H9 (cell line): ENCODE results near the gene RNF130. TPM values are rescaled to one million over a fixed set of nuclear protein-coding genes. Genes with fewer than 3 reads are reported as not detected.
A peak's percentile ranks its signal among the peaks of the same experiment; 100 is the strongest.

Source experiments
- DNase-seq: peaks from one replicate; pipeline ENCODE4 v3.0.0-alpha.2; 2017
- H2AFZ ChIP-seq: one replicate; pipeline ENCODE4 v1.6.1; 2013; ENCODE audit warnings: mild to moderate bottlenecking, low read length, control low read depth, moderate library complexity
- H2AK5ac ChIP-seq: 2 replicates; pipeline ENCODE4 v1.6.1; 2013; ENCODE audit warnings: low read length, control low read depth, mixed read lengths; ENCODE audit not compliant: insufficient read length
- H2BK120ac ChIP-seq: one replicate; pipeline ENCODE4 v1.6.1; 2013; ENCODE audit warnings: low read depth, mild to moderate bottlenecking, low read length, control low read depth, inconsistent platforms; ENCODE audit not compliant: poor library complexity, severe bottlenecking
- H2BK12ac ChIP-seq: 2 replicates; pipeline ENCODE4 v1.6.1; 2013; ENCODE audit warnings: low read length, control low read depth, mixed read lengths, low read depth; ENCODE audit not compliant: insufficient read length
- H2BK15ac ChIP-seq: 2 replicates; pipeline ENCODE4 v1.6.1; 2013; ENCODE audit warnings: low read depth, low read length, control low read depth
- H2BK20ac ChIP-seq: one replicate; pipeline ENCODE4 v1.6.1; 2013; ENCODE audit warnings: low read depth, mild to moderate bottlenecking, low read length, control low read depth, inconsistent platforms; ENCODE audit not compliant: poor library complexity, severe bottlenecking
- H2BK5ac ChIP-seq: 2 replicates; pipeline ENCODE4 v1.6.1; 2013; ENCODE audit warnings: low read length, control low read depth, mixed read lengths; ENCODE audit not compliant: insufficient read length
- H3K14ac ChIP-seq: 2 replicates; pipeline ENCODE4 v1.6.1; 2013; ENCODE audit warnings: low read length, control low read depth; ENCODE audit not compliant: insufficient read depth
- H3K18ac ChIP-seq: 2 replicates; pipeline ENCODE4 v1.6.1; 2013; ENCODE audit warnings: low read depth, mild to moderate bottlenecking, mixed read lengths, low read length, control low read depth; ENCODE audit not compliant: insufficient read length
- H3K23ac ChIP-seq: 2 replicates; pipeline ENCODE4 v1.6.1; 2013; ENCODE audit warnings: low read length, control low read depth, mixed read lengths, low read depth; ENCODE audit not compliant: insufficient read length
- H3K23me2 ChIP-seq: 2 replicates; pipeline ENCODE4 v1.6.1; 2013; ENCODE audit warnings: low read depth, mild to moderate bottlenecking, mixed read lengths, low read length, control low read depth; ENCODE audit not compliant: insufficient read length, poor library complexity, severe bottlenecking
- H3K27ac ChIP-seq: 2 replicates; pipeline ENCODE4 v1.5.1; 2013; ENCODE audit warnings: low read length, control low read depth, mixed read lengths, low read depth; ENCODE audit not compliant: insufficient read length
- H3K27me3 ChIP-seq: 2 replicates; pipeline ENCODE4 v1.6.1; 2013; ENCODE audit warnings: low read length, control low read depth, inconsistent platforms; ENCODE audit not compliant: insufficient read depth
- H3K4ac ChIP-seq: 2 replicates; pipeline ENCODE4 v1.6.1; 2013; ENCODE audit warnings: low read depth, mild to moderate bottlenecking, control low read depth, inconsistent platforms, low read length, moderate library complexity
- H3K4me1 ChIP-seq: 2 replicates; pipeline ENCODE4 v1.6.1; 2013; ENCODE audit warnings: low read length, control low read depth, inconsistent platforms; ENCODE audit not compliant: insufficient read depth
- H3K4me2 ChIP-seq: 2 replicates; pipeline ENCODE4 v1.6.1; 2013; ENCODE audit warnings: low read length, control low read depth, mixed read lengths; ENCODE audit not compliant: insufficient read length, insufficient read depth
- H3K56ac ChIP-seq: 2 replicates; pipeline ENCODE4 v1.6.1; 2013; ENCODE audit warnings: low read depth, mild to moderate bottlenecking, mixed read lengths, low read length, control low read depth; ENCODE audit not compliant: insufficient read length
- H3K79me1 ChIP-seq: 2 replicates; pipeline ENCODE4 v1.6.1; 2013; ENCODE audit warnings: low read depth, mild to moderate bottlenecking, moderate library complexity, low read length, control low read depth, inconsistent platforms; ENCODE audit not compliant: insufficient read depth, poor library complexity, severe bottlenecking
- H3K79me2 ChIP-seq: 2 replicates; pipeline ENCODE4 v1.6.1; 2013; ENCODE audit warnings: low read length, control low read depth, inconsistent platforms; ENCODE audit not compliant: insufficient read depth
- H3K9ac ChIP-seq: 2 replicates; pipeline ENCODE4 v1.6.1; 2013; ENCODE audit warnings: low read length, control low read depth, mixed read lengths; ENCODE audit not compliant: insufficient read length; ENCODE audit errors: extremely low read depth
- H3K9me3 ChIP-seq: one replicate; pipeline ENCODE4 v1.6.1; 2013; ENCODE audit warnings: low read depth, low read length, inconsistent platforms; ENCODE audit not compliant: control insufficient read depth
- H3T11ph ChIP-seq: one replicate; pipeline ENCODE4 v1.6.1; 2013; ENCODE audit warnings: mild to moderate bottlenecking, low read length, control low read depth, inconsistent platforms
- H4K20me1 ChIP-seq: one replicate; pipeline ENCODE4 v1.6.1; 2013; ENCODE audit not compliant: control insufficient read depth, insufficient read length, insufficient read depth
- H4K5ac ChIP-seq: 2 replicates; pipeline ENCODE4 v1.6.1; 2013; ENCODE audit warnings: low read depth, mild to moderate bottlenecking, mixed read lengths, low read length, control low read depth; ENCODE audit not compliant: insufficient read length
- H4K8ac ChIP-seq: replicated peaks from 2 replicates; pipeline ENCODE4 v1.6.1; 2013; ENCODE audit warnings: low read length, control low read depth, mixed read lengths, low read depth; ENCODE audit not compliant: insufficient read length
- H4K91ac ChIP-seq: 2 replicates; pipeline ENCODE4 v1.6.1; 2013; ENCODE audit warnings: low read depth, mild to moderate bottlenecking, moderate library complexity, mixed read lengths, low read length, control low read depth; ENCODE audit not compliant: insufficient read length
- H3K27ac Mint-ChIP-seq, 3 experiments: 2 replicates in 2 of 3; 3 replicates in 1 of 3; pipeline ENCODE4 v1.8.0; 2020 to 2021; ENCODE audit warnings: mixed read lengths in 3 of 3, mild to moderate bottlenecking in 1 of 3, moderate library complexity in 1 of 3
- H3K27me3 Mint-ChIP-seq: 2 replicates; pipeline ENCODE4 v1.8.0; 2021; ENCODE audit warnings: low read depth, mild to moderate bottlenecking, moderate library complexity, mixed read lengths
- H3K36me3 Mint-ChIP-seq, 3 experiments: 2 replicates in 2 of 3; 3 replicates in 1 of 3; pipeline ENCODE4 v1.8.0; 2020 to 2021; ENCODE audit warnings: low read depth in 3 of 3, mixed read lengths in 3 of 3; ENCODE audit not compliant: insufficient read depth in 1 of 3
- H3K4me1 Mint-ChIP-seq, 2 experiments: 2 replicates each; pipeline ENCODE4 v1.8.0; 2020; ENCODE audit warnings: mixed read lengths in 2 of 2
- H3K4me3 Mint-ChIP-seq, 2 experiments: 2 replicates in 1 of 2; 3 replicates in 1 of 2; pipeline ENCODE4 v1.8.0; 2020 to 2021; ENCODE audit warnings: mild to moderate bottlenecking in 2 of 2, mixed read lengths in 2 of 2, moderate library complexity in 1 of 2
- H3K9me3 Mint-ChIP-seq, 2 experiments: 2 replicates in 1 of 2; 3 replicates in 1 of 2; pipeline ENCODE4 v1.8.0; 2020; ENCODE audit warnings: mild to moderate bottlenecking in 2 of 2, mixed read lengths in 2 of 2, moderate library complexity in 1 of 2
- CTCF ChIP-seq: fragments of 200-600 bp; sonication (generic); conservative IDR thresholded peaks from 3 replicates; pipeline ENCODE4 v1.8.0; 2021; ENCODE audit warnings: antibody characterized with exemption, mild to moderate bottlenecking
- WGBS: extraction: QIAGEN DNeasy Blood & Tissue Kit; methylation state at CpG from one replicate; pipeline ENCODE4 v1.1.7; 2013; ENCODE audit warnings: missing lambda C conversion rate, low lambda C conversion rate, mixed read lengths; ENCODE audit not compliant: insufficient read length; ENCODE audit errors: extremely low coverage; 5-methylcytosine and 5-hydroxymethylcytosine counted together
- total RNA-seq: library from RNA; stranded (reverse); gene quantifications from 2 replicates; pipeline ENCODE4 v1.2.1, GENCODE V29; 2021

RNF130 gene
- total RNA-seq, 1 experiment from 2014 or later = 80.0 TPM

DNA sequence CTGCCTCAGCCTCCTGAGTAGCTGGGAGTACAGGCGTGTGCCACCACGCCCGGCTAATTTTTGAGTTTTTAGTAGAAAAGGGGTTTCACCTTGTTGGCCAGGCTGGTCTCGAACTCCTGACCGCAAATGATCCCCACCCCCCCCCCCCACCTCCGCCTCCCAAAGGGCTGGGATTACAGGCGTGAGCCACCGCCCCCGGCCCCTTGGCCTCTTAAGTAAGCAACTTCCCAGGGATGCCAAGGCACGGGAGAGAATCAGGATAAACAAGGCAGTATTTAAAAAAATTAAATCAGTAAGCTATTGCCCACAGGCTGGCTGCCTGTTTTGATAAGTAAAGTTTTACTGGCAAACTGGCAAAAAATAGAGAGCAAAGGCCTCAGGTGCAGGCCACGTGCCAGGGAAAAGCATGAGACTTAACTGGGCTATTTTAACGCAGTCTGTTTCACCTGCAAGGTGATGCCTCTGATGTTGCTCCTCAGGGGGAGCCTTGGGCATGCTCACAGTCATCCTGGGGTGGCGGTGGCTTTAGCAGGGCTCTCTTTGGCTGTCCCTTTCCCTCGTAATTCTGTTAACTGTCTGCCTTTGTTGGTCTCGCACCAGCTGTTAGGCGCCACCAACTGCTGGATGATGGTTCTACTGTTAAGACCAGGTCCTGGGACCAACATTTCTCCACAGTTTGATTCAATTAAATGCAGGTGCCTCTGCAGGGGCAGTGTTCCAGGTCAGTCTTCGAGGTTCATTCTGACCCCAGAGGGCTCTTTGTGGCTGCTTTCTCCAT is 19.4 kb upstream of the RNF130 start:
- no peaks in the 10 kb centered on the region for H3K79me1 ChIP-seq

More for the DNA sequence above, 19.4 kb upstream of the RNF130 start:
- Histone ChIP-seq H2BK20ac (no peak overlapping the region), H2BK120ac (no peak overlapping the region), H3K14ac (no peak overlapping the region), H3K4me2 (no peak overlapping the region), H3K4me1 (no peaks in the 10 kb centered on the region), H3K23ac (no peak overlapping the region), H2BK5ac (no peak overlapping the region), H3K27me3 (no peaks in the 10 kb centered on the region), H3K79me2 (no peaks in the 10 kb centered on the region), H3K56ac (no peak overlapping the region), H4K91ac (no peak overlapping the region), H4K5ac (no peak overlapping the region), H3K9me3 (no peaks in the 10 kb centered on the region), H3K18ac (peak overlapping the region; percentile 58), H2AFZ (peak overlapping the region; percentile 24), H2BK12ac (no peak overlapping the region), H3T11ph (no peak overlapping the region), H2BK15ac (no peak overlapping the region), H4K8ac (no peak overlapping the region), H2AK5ac (no peak overlapping the region), H4K20me1 (no peaks in the 10 kb centered on the region), H3K4ac (no peak overlapping the region), H3K23me2 (peaks cover 4% of the 10 kb centered on the region), H3K9ac (no peak overlapping the region), H3K27ac (no peak overlapping the region)
- peak; percentile 90 for DNase-seq
- no CpG with 5 or more reads among the region's 17 CpGs for WGBS
- peaks cover 29 to 44% of the 10 kb centered on the region in 2 experiments for H3K4me1 Mint-ChIP-seq
- peak overlapping the region in 1 of 2 experiments; percentile 71; a peak in 2 of 5 replicates for H3K4me3 Mint-ChIP-seq
- peak; percentile 64 for TF ChIP-seq CTCF
- peaks cover 4% of the 10 kb centered on the region; the same call in 1 of the 2 replicates for H3K27me3 Mint-ChIP-seq
- H3K36me3 Mint-ChIP-seq = peaks cover 0 to 16% (median 0%) of the 10 kb centered on the region in 3 experiments; a peak in 3 of 7 replicates
- H3K27ac Mint-ChIP-seq = peak overlapping the region in 2 of 3 experiments; percentile 15 to 82; a peak in 4 of 7 replicates
- H3K9me3 Mint-ChIP-seq = peaks cover 0 to 3% of the 10 kb centered on the region in 2 experiments; a peak in 2 of 5 replicates
